ENCODE results near the gene RAI1. TPM values are rescaled to one million over a fixed set of nuclear protein-coding genes. Genes with fewer than 3 reads are reported as not detected.
"Not testable (repeated sequence)": the region's sequence is repeated elsewhere in the genome, so short reads cannot be mapped to it uniquely, and the experiment has no call there.

Gene RAI1
- total RNA-seq, 3 donors from 2014 or later, result 12.9 to 29.2 (median 17.0) TPM

DNA sequence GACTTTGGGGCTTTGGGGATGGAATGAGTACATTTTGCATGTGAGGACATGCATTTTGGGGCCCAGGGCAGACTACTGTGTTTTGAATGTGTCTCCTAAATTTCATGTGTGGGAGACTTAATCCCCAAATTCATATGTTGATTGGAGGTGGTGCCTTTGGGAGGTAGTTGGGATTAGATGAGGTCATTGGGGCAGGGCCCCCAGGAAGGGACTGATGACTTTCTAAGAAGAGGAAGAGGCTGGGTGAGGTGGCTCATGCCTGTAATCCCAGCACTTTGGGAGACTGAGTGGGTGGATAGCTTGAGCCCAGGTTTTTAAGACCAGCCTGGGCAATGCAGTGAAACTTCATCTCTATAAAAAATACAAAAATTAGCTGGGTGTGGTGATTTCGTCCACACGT, 42.8 kb upstream of the RAI1 start:
- TF ChIP-seq, protein P1, sequence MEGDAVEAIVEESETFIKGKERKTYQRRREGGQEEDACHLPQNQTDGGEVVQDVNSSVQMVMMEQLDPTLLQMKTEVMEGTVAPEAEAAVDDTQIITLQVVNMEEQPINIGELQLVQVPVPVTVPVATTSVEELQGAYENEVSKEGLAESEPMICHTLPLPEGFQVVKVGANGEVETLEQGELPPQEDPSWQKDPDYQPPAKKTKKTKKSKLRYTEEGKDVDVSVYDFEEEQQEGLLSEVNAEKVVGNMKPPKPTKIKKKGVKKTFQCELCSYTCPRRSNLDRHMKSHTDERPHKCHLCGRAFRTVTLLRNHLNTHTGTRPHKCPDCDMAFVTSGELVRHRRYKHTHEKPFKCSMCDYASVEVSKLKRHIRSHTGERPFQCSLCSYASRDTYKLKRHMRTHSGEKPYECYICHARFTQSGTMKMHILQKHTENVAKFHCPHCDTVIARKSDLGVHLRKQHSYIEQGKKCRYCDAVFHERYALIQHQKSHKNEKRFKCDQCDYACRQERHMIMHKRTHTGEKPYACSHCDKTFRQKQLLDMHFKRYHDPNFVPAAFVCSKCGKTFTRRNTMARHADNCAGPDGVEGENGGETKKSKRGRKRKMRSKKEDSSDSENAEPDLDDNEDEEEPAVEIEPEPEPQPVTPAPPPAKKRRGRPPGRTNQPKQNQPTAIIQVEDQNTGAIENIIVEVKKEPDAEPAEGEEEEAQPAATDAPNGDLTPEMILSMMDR (IDR thresholded peaks at IDR 0.05), result no peak
- no peak for DNase-seq
- intact Hi-C loops (cut with DNase I, micrococcal nuclease), result no loop called here
- no peaks in the 10 kb centered on the region for H3K4me1 ChIP-seq (ENCODE audit: low read depth)
- no peak overlapping the region for H3K4me3 ChIP-seq
- no peaks in the 10 kb centered on the region for H3K9me3 ChIP-seq
- no peaks in the 10 kb centered on the region for H3K36me3 ChIP-seq (ENCODE audit: low read depth)
- ATAC-seq, result no peak

DNA sequence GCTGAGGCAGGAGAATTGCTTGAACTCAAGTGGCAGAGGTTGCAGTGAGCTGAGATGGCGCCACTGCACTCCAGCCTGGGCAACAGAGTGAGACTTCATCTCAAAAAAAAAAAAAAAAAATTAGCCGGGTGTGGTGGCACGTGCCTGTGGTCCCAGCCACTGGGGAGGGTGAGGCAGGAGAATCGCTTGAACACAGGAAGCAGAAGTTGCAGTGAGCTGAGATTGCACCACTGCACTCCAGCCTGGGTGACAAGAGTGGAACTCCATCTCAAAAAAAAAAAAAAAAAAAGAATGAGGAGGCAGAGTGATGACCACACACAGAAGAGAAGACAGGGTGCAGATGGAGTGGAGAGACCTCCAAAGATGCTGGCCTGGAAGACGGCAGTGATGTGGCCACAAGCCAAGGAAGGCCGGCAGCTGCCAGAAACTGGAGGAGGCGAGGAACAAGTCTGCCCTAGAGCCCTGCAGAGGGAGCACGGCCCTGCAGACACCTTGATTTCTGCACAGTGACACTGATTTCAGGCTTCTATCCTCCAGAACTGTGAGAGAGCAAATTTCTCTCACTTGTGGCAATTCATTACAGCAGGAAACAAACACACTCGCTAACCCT, 41.5 kb upstream of the RAI1 start:
- not testable (repeated sequence) for ATAC-seq; H3K9me3 ChIP-seq; H3K36me3 ChIP-seq (ENCODE audit: low read depth); H3K4me1 ChIP-seq (ENCODE audit: low read depth); H3K4me3 ChIP-seq; DNase-seq
- intact Hi-C loops (cut with DNase I, micrococcal nuclease), result loop anchor here (5.0 kb wide), 2 partner anchors 282 to 287 kb away; no protein-coding TSS in a partner anchor

DNA sequence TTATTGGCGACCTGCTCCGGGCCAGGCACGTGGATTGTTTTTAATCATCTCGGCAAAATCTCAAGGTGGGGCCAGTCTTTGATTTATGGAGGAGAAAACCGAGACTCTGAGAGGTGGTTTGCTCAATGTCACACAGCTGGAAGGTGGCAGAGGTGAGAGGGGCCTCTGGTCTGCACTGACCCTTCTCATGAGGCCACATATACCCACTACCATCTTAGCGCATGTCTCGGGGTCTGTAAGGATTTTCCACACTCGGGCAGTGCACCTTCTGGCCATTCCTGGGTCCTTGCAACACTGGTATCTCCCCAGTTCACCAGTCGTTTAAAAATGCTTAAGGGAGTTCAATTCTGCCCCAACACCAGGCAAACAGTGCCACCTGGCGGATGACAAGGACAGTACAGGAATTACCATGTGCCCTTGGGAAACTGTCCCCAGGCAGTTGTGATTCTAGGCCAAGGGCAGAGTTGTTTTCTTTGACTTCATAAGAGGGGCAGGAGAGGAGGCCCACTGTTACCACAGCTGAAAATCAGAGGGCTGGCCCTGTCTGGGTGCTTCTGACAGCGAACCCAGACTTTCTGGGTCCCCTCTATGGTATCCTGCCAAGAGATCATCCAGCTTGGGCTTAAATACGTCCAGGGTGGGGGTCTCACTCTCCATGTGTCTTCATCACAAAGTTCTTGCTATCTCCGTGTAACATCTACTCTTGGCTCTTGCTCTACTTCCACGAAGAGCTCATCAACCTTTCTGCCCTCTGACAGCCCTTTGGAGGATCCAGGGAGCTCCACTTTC, 39.4 kb upstream of the RAI1 start:
- DNase-seq, result peak in 2 of 3 donors; percentile 78 to 82
- TF ChIP-seq, protein P1 (IDR thresholded peaks at IDR 0.05), result peak; percentile 74
- H3K4me1 ChIP-seq (ENCODE audit: low read depth), result no peaks in the 10 kb centered on the region
- ATAC-seq, result peak; percentile 93
- intact Hi-C loops (cut with DNase I, micrococcal nuclease), result loop anchor here (5.0 kb wide), 2 partner anchors 285 to 290 kb away; no protein-coding TSS in a partner anchor
- no peak overlapping the region for H3K4me3 ChIP-seq
- H3K9me3 ChIP-seq, result no peaks in the 10 kb centered on the region
- H3K36me3 ChIP-seq (ENCODE audit: low read depth), result no peaks in the 10 kb centered on the region

DNA sequence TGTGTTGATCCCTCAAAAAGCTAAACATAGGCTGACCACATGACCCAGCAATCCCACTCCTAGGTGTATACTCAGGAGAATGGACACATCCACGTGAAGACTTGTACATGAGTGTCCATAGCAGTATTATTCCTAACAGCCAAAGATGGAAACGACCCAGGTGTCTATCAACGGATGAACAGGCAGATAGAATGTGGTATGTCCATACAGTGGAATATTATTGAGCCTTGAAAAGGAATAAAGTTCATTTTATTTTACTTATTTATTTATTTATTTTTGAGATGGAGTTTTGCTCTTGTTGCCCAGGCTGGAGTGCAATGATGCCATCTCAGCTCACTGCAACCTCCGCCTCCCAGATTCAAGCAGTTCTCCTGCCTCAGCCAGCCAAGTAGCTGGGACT, 36.1 kb upstream of the RAI1 start:
- intact Hi-C loops (cut with DNase I, micrococcal nuclease); ATAC-seq; H3K4me1 ChIP-seq (ENCODE audit: low read depth); DNase-seq; H3K36me3 ChIP-seq (ENCODE audit: low read depth); H3K4me3 ChIP-seq; H3K9me3 ChIP-seq: not testable (repeated sequence)

DNA sequence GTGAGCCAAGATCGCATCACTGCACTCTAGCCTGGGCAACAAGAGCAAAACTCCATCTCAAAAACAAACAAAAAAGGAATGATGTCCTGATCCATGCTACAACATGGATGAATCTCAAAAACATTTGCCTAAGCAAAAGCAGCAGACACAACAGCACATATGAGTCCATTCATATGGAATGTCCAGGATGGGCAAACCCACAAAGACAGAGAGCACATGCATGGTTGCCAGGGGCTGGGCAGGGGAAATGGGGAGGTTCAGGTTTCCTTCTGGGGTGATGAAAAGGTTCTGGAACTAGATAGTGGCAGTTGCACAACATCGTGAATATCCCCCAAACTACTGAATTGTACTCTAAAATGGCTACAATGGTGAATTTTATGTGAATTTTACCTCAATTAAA, 35.3 kb upstream of the RAI1 start:
- H3K9me3 ChIP-seq, result no peaks in the 10 kb centered on the region
- no peak for DNase-seq
- intact Hi-C loops (cut with DNase I, micrococcal nuclease), result no loop called here
- no peak overlapping the region for H3K4me3 ChIP-seq
- TF ChIP-seq, protein P1 (IDR thresholded peaks at IDR 0.05), result no peak
- no peak for ATAC-seq
- H3K4me1 ChIP-seq (ENCODE audit: low read depth), result no peaks in the 10 kb centered on the region
- no peaks in the 10 kb centered on the region for H3K36me3 ChIP-seq (ENCODE audit: low read depth)

DNA sequence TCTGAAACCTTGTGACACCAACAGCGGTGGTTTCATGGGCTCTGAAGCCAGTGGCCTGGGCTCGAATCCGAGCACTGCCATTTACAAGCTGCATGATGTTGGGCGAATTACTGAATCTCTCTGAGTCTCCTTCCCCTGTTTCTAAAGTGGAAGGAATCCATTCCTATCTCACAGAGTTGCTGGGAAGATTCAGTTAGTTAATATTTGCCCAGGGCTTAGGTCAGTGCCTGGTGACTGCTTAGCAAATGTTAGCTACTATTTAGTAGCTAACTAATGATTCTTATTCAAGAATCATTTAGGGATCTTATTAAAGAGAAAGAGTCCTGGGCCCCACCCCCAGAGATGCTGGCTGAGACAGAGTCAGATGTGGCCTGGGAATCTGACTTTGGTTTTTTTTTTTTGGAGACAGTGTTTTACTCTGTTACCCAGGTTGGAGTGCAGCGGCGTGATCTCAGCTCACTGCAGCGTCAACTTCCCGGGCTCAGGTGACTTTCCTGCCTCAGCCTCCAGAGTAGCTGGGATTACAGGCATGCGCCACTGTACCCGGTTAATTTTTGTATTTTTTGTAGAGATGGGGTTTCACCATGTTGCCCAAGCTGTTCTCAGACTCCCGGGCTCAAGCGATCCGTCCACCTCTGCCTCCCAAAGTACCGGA, 33.6 kb upstream of the RAI1 start:
- Histone ChIP-seq H3K4me3 (no peak overlapping the region), H3K9me3 (no peaks in the 10 kb centered on the region), H3K36me3 (ENCODE audit: low read depth) (no peaks in the 10 kb centered on the region), H3K4me1 (ENCODE audit: low read depth) (no peaks in the 10 kb centered on the region)
- DNase-seq (no peak), ATAC-seq (no peak)
- intact Hi-C loops (cut with DNase I, micrococcal nuclease), result no loop called here
- TF ChIP-seq, protein P1 (IDR thresholded peaks at IDR 0.05), result no peak
